ENCODE data around the gene SERPINB8.

SERPINB8 gene

DNA sequence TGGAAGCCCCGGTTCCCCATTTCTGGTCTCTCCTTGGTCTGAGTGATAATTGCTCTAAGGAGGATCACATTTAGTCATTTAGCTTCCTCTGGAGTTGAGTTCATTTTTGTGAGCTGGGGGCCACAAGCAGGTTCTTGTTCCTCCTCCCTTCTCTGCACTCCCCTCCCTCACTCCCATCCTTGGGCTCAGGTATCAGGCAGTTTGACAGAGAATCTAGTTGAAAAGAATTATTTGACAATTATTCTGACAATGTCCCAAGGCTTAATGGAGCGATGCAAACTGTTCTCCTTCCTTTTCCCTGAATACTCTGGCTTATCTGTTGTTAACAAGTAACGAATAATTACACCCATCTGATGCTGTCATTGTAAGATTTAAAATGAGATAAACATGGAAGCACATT lies 61.5 kb downstream of the SERPINB8 start:
- FAIRE-seq, result no peak
- TF ChIP-seq, protein P1, sequence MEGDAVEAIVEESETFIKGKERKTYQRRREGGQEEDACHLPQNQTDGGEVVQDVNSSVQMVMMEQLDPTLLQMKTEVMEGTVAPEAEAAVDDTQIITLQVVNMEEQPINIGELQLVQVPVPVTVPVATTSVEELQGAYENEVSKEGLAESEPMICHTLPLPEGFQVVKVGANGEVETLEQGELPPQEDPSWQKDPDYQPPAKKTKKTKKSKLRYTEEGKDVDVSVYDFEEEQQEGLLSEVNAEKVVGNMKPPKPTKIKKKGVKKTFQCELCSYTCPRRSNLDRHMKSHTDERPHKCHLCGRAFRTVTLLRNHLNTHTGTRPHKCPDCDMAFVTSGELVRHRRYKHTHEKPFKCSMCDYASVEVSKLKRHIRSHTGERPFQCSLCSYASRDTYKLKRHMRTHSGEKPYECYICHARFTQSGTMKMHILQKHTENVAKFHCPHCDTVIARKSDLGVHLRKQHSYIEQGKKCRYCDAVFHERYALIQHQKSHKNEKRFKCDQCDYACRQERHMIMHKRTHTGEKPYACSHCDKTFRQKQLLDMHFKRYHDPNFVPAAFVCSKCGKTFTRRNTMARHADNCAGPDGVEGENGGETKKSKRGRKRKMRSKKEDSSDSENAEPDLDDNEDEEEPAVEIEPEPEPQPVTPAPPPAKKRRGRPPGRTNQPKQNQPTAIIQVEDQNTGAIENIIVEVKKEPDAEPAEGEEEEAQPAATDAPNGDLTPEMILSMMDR (IDR thresholded peaks at IDR 0.05; ENCODE audit: insufficient read depth, missing control alignments), result no peak

DNA sequence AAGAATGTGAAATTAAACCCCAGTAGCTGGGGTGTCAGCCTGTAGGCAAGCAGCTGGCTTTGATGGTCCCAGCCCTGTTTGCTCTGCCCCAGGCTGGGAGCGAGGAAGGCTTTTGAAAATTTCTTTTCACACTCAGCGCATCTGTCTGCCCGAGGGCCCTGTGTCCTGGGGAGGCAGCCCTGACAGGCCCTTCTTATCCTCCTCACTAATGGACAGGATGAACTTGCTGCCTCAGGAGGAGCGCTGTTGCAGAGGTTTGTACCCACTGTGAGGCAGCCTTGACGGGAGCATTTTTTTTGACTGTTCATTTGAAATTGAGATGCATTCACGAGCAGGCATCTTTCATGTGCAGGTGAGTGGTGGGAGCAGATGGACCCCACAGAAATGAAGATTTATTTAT lies 62.4 kb downstream of the SERPINB8 start:
- no peak for DNase-seq (ENCODE audit: insufficient read length, low spot score)
- no peak for FAIRE-seq
- TF ChIP-seq, protein P1 (IDR thresholded peaks at IDR 0.05; ENCODE audit: insufficient read depth, missing control alignments), result no peak

More for the DNA sequence above, 61.5 kb downstream of the SERPINB8 start:
- no peak for DNase-seq (ENCODE audit: insufficient read length, low spot score)

DNA sequence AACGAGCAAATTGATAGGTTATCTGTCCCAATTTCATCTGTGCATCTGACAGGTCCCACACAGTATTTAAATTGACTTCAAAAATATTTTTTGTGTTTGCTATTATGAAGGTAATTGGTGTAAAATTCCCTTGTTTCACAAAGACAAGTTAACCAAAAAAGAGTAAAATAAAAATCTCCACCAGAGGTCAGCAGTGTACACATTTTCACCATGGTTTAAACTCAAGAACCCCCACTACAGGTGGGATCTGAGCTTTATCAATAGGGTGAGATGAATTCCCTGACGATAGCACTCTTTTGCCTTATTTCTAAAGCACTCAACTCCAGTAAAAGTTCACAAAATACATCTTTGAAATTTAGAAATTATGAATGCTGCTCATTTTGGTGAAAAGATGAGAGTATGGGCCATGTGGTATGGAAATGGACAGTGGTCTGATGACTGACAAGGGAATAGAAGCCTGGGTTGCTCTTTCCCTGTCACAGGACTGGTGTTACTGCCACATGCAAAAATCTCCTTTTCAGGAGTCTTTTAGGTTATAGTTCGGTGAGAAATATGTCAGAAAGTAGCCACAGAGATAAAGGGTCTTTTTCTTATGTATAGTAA lies 68.0 kb downstream of the SERPINB8 start:
- DNase-seq (ENCODE audit: insufficient read length, low spot score), result peak; percentile 47
- TF ChIP-seq, protein P1 (IDR thresholded peaks at IDR 0.05; ENCODE audit: insufficient read depth, missing control alignments), result peak; percentile 68
- peak; percentile 100 for FAIRE-seq
